ENCODE results near the gene HS6ST2. TPM values are rescaled to one million over a fixed set of nuclear protein-coding genes. Genes with fewer than 3 reads are reported as not detected.

HS6ST2 gene
- total and polyA plus RNA-seq, 9 of the 15 experiments (the other 6 are each of a cell fraction or from before 2014, with no cell fraction given): not detected

DNA sequence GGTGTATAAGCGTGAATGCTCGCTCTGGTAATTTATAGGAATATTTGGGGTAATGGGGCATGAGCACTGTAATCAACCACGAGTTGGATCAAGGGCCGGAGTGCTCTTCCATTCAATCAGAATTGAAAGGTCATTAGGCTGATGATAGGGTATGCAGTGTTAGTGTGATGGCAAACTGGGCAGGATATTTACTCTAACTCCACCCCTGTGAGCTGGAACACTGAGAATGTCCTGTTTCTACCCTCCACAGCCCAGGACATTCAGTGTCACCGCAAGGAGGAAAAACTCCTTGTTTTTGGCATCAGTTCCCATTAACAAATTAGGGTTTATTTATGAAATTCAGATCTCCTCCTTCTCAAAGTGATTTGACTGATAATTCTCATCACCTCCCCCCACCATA, 137.8 kb downstream of the HS6ST2 start:
- H3K4me1 ChIP-seq (replicated peaks in 1 of 2; ENCODE audit: control insufficient read depth in 2 of 2, insufficient read depth in 2 of 2, low read length in 2 of 2): no peaks in the 10 kb centered on the region
- 2% methylated on average over 5 of the region's 5 CpGs for WGBS (ENCODE audit: insufficient coverage, low coverage, missing lambda C conversion rate)
- H3K9ac ChIP-seq (ENCODE audit: insufficient read depth in 1 of 2, low read depth in 2 of 2, low read length in 2 of 2): no peak overlapping the region
- no peaks in the 10 kb centered on the region for H3K79me2 ChIP-seq (ENCODE audit: control insufficient read depth, insufficient read depth, low read length)
- ATAC-seq (no peak), FAIRE-seq (no peak), DNase-seq (ENCODE audit: extremely low read depth in 1 of 4, low spot score in 3 of 4) (no peak)
- POLR2A ChIA-PET: no interaction called here
- CTCF ChIA-PET (ENCODE audit: low intra/inter-chr PET ratio): no interaction called here
- no peaks in the 10 kb centered on the region for H3K9me3 ChIP-seq (replicated peaks; ENCODE audit: control insufficient read depth, insufficient read depth, low read depth, low read length)
- H3K36me3 ChIP-seq (ENCODE audit: control insufficient read depth, insufficient read depth, low read length): no peaks in the 10 kb centered on the region
- H2AFZ ChIP-seq (ENCODE audit: low read depth, low read length): no peak overlapping the region
- TF ChIP-seq KLF10 (CRISPR knock-in tag; IDR thresholded peaks at IDR 0.05): no peak
- TF ChIP-seq SRSF3 (IDR thresholded peaks at IDR 0.05; ENCODE audit: insufficient read depth, low read length): no peak
- no peak for TF ChIP-seq U2AF2 (optimal IDR thresholded peaks at IDR 0.05; ENCODE audit: low read depth, low read length)
- no peak for TF ChIP-seq ZNF511 (CRISPR knock-in tag; IDR thresholded peaks at IDR 0.05)
- no peak for TF ChIP-seq PHB2 (IDR thresholded peaks at IDR 0.05; ENCODE audit: low read depth)
- TF ChIP-seq PTRF (tag; IDR thresholded peaks at IDR 0.05): no peak
- TF ChIP-seq MTA2 (IDR thresholded peaks at IDR 0.05; ENCODE audit: low read depth): no peak
- no peak for TF ChIP-seq TOE1 (IDR thresholded peaks at IDR 0.05; ENCODE audit: borderline replicate concordance)
- TF ChIP-seq TOE1 (CRISPR knock-in tag; IDR thresholded peaks at IDR 0.05; ENCODE audit: borderline replicate concordance, low read depth): no peak
- TF ChIP-seq ZNF780A (CRISPR knock-in tag; IDR thresholded peaks at IDR 0.05): no peak
- TF ChIP-seq, protein P1, sequence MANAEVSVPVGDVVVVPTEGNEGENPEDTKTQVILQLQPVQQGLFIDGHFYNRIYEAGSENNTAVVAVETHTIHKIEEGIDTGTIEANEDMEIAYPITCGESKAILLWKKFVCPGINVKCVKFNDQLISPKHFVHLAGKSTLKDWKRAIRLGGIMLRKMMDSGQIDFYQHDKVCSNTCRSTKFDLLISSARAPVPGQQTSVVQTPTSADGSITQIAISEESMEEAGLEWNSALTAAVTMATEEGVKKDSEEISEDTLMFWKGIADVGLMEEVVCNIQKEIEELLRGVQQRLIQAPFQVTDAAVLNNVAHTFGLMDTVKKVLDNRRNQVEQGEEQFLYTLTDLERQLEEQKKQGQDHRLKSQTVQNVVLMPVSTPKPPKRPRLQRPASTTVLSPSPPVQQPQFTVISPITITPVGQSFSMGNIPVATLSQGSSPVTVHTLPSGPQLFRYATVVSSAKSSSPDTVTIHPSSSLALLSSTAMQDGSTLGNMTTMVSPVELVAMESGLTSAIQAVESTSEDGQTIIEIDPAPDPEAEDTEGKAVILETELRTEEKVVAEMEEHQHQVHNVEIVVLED (CRISPR knock-in tag; IDR thresholded peaks at IDR 0.05): no peak
- no peak for TF ChIP-seq PHTF2 (CRISPR knock-in tag; IDR thresholded peaks at IDR 0.05)
- TF ChIP-seq TFAM (CRISPR knock-in tag; conservative IDR thresholded peaks at IDR 0.05): no peak
- TF ChIP-seq EP300 (IDR thresholded peaks at IDR 0.05; ENCODE audit: low read length): no peak
- TF ChIP-seq TBL1XR1 (IDR thresholded peaks at IDR 0.05; ENCODE audit: low read length in 2 of 2): no peak
- no peak for TF ChIP-seq TSC22D4 (tag; IDR thresholded peaks at IDR 0.05)
- no peak for TF ChIP-seq HOXB6 (CRISPR knock-in tag; IDR thresholded peaks at IDR 0.05; ENCODE audit: borderline replicate concordance)
- TF ChIP-seq ZSCAN32 (CRISPR knock-in tag; IDR thresholded peaks at IDR 0.05): no peak
- no peak for TF ChIP-seq MCM3 (IDR thresholded peaks at IDR 0.05)
- TF ChIP-seq ARHGAP35 (IDR thresholded peaks at IDR 0.05; ENCODE audit: partially characterized antibody): no peak
- H3K4me3 ChIP-seq: no peak overlapping the region
- H3K27ac ChIP-seq (ENCODE audit: extremely low read depth, low read depth, low read length): no peak overlapping the region
- H3K4me2 ChIP-seq (ENCODE audit: insufficient read depth, low read length): no peak overlapping the region
- BruUV-seq (replicated peaks): no TSS peak
- H4K20me1 ChIP-seq (replicated peaks; ENCODE audit: control insufficient read depth, insufficient read depth, low read length): no peaks in the 10 kb centered on the region
- no peaks in the 10 kb centered on the region for H3K9me1 ChIP-seq (ENCODE audit: control insufficient read depth, insufficient read depth, low read length)
- H3K27me3 ChIP-seq (ENCODE audit: control insufficient read depth in 2 of 2, insufficient read depth in 2 of 2, low read length in 2 of 2): no peaks in the 10 kb centered on the region
- in situ Hi-C loops (cut with MboI): no loop called here
- intact Hi-C loops (cut with micrococcal nuclease): no loop called here

Data from K562 (cell line).